Stimulated activated CD8-positive, alpha-beta memory T cell treated with anti-CD3 and anti-CD28 coated beads, Interleukin-15, amount 100 ng/mL, for 1 hour (primary cell): Measurements from ENCODE around the gene KAT14.
"Not testable (repeated sequence)": the region's sequence is repeated elsewhere in the genome, so short reads cannot be mapped to it uniquely, and the experiment has no call there.

Experiments
- DNase-seq: peaks from one replicate; pipeline ENCODE4 v3.0.0-alpha.2; 2020; ENCODE audit warnings: low read depth

KAT14 gene

DNA sequence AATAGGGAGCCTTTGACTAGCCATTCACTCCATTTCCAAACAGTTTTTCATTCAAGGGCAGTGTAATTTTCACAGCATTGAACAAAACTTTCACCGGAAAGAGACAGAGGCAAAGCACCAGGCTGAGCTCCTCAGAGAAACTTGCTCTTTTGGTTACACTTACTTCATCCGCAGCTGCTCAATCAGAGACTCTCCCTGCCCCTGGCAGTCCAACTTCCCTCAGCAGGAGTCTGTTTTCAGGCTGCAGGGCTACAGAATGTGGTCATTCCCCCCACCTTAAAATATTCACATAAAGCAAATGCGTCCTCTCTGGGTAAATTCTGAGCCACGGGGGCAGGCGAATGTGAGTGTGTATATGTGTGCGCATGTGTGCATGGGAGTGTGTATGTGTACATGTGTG lies 80.6 kb downstream of the KAT14 start:
- no peak for DNase-seq

DNA sequence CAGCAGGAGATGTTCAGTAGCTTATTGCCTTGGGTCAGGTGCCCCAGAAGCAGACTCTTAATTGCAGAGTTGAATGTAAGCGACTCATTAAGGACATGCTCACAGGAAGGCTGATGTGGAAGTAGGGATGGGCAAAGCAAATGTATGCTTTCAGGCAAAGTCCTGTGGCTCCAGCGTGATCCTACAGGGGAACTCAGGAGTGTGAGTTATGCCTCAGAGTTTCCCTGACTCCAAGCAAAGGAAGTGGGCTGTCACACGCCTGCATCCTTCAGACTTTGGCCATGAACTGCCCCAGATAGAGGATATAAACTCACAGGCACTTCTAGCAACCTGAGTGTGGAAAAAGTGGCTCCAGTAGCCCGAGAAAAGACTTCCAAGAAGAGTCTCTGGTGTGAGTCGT lies 85.7 kb downstream of the KAT14 start:
- no peak for DNase-seq

DNA sequence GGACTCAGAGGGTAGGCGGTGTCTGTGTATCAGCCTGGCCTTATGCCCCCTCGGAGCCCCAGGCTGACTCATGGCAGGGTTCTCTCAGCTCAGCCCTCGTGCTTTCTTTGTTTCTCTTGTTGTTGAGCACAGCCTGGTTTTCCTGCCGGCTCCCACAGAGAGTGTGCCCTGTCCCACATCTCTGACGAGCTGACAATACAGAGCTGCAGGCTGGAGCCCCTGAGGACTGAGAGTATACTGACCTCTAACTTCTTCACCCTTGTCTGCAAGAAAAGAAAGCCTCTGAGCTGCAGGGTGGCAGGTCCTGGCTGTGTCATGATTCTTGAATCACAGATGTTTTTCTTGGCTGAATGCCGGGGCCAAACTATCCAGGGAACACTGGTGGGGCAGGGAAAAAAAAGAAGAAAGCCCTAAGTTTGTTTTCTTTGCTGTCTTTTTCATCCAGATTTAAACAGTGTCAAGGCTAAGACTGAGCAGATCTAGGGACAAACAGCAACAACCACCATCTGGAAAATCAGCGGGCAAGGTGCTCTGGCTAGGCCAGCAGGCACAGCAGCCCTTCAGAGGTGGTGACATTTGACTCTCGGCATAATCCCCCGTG lies 87.4 kb downstream of the KAT14 start:
- DNase-seq, result no peak

DNA sequence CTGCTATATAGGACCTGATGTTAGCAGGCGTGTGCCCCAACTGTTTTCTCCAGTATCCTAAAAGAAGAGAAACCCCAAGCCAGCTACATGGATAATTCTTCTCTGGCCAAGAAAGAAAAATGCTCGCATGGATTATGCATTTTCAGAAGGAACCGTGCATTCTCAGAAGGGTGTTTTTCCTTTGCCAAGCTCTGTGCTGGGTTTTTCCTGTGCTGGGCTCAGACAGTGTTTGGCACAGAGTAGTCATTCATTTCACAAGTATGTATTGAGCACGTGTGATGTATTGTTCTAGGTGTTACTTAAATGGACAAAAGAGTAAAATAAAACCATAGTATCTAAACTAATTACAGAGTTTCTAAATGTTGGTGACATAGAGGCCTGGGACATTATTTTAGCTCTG lies 88.0 kb downstream of the KAT14 start:
- no peak for DNase-seq

DNA sequence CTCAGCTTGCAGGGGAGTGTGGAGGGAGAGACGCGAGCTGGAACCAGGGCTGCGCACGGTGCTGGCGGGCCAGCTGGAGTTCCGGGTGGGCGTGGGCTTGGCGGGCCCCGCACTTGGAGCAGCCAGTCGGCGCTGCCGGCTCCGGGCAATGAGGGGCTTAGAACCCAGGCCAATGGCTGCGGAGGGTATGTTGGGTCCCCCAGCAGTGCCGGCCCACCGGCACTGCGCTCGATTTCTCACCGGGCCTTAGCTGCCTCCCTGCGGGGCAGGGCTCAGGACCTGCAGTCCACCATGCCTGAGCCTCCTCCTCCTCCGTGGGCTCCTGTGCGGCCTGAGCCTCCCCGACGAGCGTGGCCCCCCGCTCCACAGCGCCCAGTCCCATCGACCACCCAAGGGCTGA lies 89.1 kb downstream of the KAT14 start:
- not testable (repeated sequence) for DNase-seq

DNA sequence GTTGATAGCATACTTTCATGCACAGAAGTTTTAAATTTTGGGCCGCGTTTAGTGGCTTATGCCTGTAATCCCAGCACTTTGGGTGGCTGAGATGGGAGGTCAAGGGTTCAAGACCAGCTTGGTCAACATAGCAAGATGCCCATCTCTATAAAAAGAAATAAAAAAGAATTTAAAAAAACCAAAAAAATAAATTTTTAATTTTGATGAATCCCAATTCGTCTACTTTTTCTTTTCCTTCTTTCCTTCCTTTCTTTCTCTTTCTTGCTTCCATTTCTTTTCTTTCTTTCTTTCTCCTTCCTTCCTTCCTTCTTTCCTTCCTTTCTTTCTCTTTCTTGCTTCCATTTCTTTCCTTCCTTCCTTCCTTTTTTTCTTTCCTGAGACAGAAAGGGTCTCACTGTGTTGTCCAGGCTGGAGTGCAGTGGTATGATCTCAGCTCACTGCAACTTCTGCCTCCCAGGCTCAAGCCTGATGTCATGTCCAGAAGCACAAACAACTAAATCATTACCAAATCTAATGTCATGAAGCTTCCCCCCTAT lies 95.8 kb downstream of the KAT14 start:
- no peak for DNase-seq
